Spinal cord (tissue), 10 donors: ENCODE measurements around the gene DHX34. TPM values are rescaled to one million over a fixed set of nuclear protein-coding genes. Genes with fewer than 3 reads are reported as not detected.
"Not testable (repeated sequence)": the region's sequence is repeated elsewhere in the genome, so short reads cannot be mapped to it uniquely, and the experiment has no call there.

ENCODE experiments used
- DNase-seq, 6 donors: peaks; one replicate each; pipeline versions ENCODE4 v3.0.0 to v3.0.0-alpha.2; 2013 to 2015; ENCODE audit warnings: low spot score in 6 of 6, low read depth in 4 of 6
- H3K27ac ChIP-seq: one replicate; pipeline ENCODE4 v1.5.1; 2013; ENCODE audit warnings: low read depth, low read length, control low read depth
- H3K27me3 ChIP-seq: one replicate; pipeline ENCODE4 v1.6.1; 2013; ENCODE audit warnings: low read length; ENCODE audit not compliant: control insufficient read depth, insufficient read depth
- H3K36me3 ChIP-seq: one replicate; pipeline ENCODE4 v1.6.1; 2013; ENCODE audit warnings: low read length; ENCODE audit not compliant: control insufficient read depth, insufficient read depth
- H3K4me1 ChIP-seq: one replicate; pipeline ENCODE4 v1.6.1; 2013; ENCODE audit warnings: low read length; ENCODE audit not compliant: control insufficient read depth, insufficient read depth
- H3K4me3 ChIP-seq: one replicate; pipeline ENCODE4 v1.5.1; 2013; ENCODE audit warnings: low read depth, low read length, control low read depth
- H3K9me3 ChIP-seq: one replicate; pipeline ENCODE4 v1.6.1; 2013; ENCODE audit warnings: low read length; ENCODE audit not compliant: control insufficient read depth, insufficient read depth
- WGBS: methylation state at CpG from one replicate; pipeline ENCODE4 v1.1.5; 2013; ENCODE audit warnings: missing lambda C conversion rate; ENCODE audit not compliant: insufficient coverage; 5-methylcytosine and 5-hydroxymethylcytosine counted together
- long read RNA-seq, 4 donors: transcript quantifications; one replicate each; lab custom pipeline, GENCODE V29; 2026
- polyA plus RNA-seq, 2 donors: library from polyadenylated mRNA; unstranded; fragments of 120-200 nt; gene quantifications; one replicate each; pipeline ENCODE4 v1.2.1, GENCODE V29; 2013; ENCODE audit not compliant: insufficient read length in 2 of 2
- total RNA-seq, 2 donors: library from RNA; depleted of rRNA in 1 of 2; stranded (reverse); fragments of 120-200 nt in 1 of 2; fragments of >200 nt in 1 of 2; gene quantifications; one replicate each; pipeline versions ENCODE4 v1.2.3 to v1.2.4, GENCODE V29; 2013 to 2014
- donor health status: healthy.

Gene DHX34, protein sequence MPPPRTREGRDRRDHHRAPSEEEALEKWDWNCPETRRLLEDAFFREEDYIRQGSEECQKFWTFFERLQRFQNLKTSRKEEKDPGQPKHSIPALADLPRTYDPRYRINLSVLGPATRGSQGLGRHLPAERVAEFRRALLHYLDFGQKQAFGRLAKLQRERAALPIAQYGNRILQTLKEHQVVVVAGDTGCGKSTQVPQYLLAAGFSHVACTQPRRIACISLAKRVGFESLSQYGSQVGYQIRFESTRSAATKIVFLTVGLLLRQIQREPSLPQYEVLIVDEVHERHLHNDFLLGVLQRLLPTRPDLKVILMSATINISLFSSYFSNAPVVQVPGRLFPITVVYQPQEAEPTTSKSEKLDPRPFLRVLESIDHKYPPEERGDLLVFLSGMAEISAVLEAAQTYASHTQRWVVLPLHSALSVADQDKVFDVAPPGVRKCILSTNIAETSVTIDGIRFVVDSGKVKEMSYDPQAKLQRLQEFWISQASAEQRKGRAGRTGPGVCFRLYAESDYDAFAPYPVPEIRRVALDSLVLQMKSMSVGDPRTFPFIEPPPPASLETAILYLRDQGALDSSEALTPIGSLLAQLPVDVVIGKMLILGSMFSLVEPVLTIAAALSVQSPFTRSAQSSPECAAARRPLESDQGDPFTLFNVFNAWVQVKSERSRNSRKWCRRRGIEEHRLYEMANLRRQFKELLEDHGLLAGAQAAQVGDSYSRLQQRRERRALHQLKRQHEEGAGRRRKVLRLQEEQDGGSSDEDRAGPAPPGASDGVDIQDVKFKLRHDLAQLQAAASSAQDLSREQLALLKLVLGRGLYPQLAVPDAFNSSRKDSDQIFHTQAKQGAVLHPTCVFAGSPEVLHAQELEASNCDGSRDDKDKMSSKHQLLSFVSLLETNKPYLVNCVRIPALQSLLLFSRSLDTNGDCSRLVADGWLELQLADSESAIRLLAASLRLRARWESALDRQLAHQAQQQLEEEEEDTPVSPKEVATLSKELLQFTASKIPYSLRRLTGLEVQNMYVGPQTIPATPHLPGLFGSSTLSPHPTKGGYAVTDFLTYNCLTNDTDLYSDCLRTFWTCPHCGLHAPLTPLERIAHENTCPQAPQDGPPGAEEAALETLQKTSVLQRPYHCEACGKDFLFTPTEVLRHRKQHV
- total RNA-seq (10 to 100 TPM in 1 of 2 donors, 1 to 10 TPM in 1; 7.1 to 11.1 TPM), polyA plus RNA-seq (10 to 100 TPM; 17.9 to 18.9 TPM)
- long read RNA-seq, donor 1, partial matches to known transcripts: 0 of 1 reads
- long read RNA-seq, donor 1, other reads (novel, unspliced or antisense): 0 of 1 reads
- long read RNA-seq, donor 2: 0 reads
- long read RNA-seq, donor 3, partial matches to known transcripts: 5 of 5 reads
- long read RNA-seq, donor 3, other reads (novel, unspliced or antisense): 0 of 5 reads
- long read RNA-seq, donor 4, partial matches to known transcripts: 5 of 5 reads
- long read RNA-seq, donor 4, other reads (novel, unspliced or antisense): 0 of 5 reads

GRCh38 chr19:47348819-47349795, at the start of gene DHX34:
Gene DHX34 (plus strand): TSS chr19:47349315. CDS start chr19:47353031, 3,716 bp downstream.
- peak; percentile 91 to 100 (median 97) for DNase-seq
- 2% methylated on average over 62 of the region's 63 CpGs for WGBS

GRCh38 chr19:47300867-47301266, 48.2 kb upstream of the DHX34 start:
- H3K4me1 ChIP-seq, H3K36me3 ChIP-seq, H3K9me3 ChIP-seq, H3K4me3 ChIP-seq, DNase-seq, H3K27ac ChIP-seq, H3K27me3 ChIP-seq: not testable (repeated sequence)
- 100% methylated on average over 4 of the region's 14 CpGs for WGBS

More at GRCh38 chr19:47348819-47349795, at the start of gene DHX34:
- Histone ChIP-seq H3K27ac (peak within 1 kb of the TSS; percentile 52), H3K27me3 (no peaks in the 10 kb centered on the region), H3K4me1 (peaks cover 24% of the 10 kb centered on the region), H3K9me3 (no peaks in the 10 kb centered on the region), H3K36me3 (peaks cover 24% of the 10 kb centered on the region), H3K4me3 (peak within 1 kb of the TSS; percentile 93)

GRCh38 chr19:47302249-47302648, 46.9 kb upstream of the DHX34 start:
- Histone ChIP-seq H3K9me3 (no peaks in the 10 kb centered on the region), H3K36me3 (no peaks in the 10 kb centered on the region), H3K27ac (no peak overlapping the region), H3K27me3 (no peaks in the 10 kb centered on the region), H3K4me1 (no peaks in the 10 kb centered on the region), H3K4me3 (no peak overlapping the region)
- no CpG with 5 or more reads among the region's 10 CpGs for WGBS
- DNase-seq: no peak

- Histone ChIP-seq H3K27me3 (peaks cover 1% of the 10 kb centered on the region), H3K36me3 (no peaks in the 10 kb centered on the region), H3K4me3 (no peak overlapping the region), H3K27ac (no peak overlapping the region), H3K4me1 (no peaks in the 10 kb centered on the region), H3K9me3 (no peaks in the 10 kb centered on the region)
- no peak for DNase-seq
- WGBS: 100% methylated on average over 1 of the region's 6 CpGs
Observed at GRCh38 chr19:47303966-47304365, 45.1 kb upstream of the DHX34 start.

- H3K27me3 ChIP-seq: peaks cover 4% of the 10 kb centered on the region
- H3K9me3 ChIP-seq: no peaks in the 10 kb centered on the region
- no peak overlapping the region for H3K4me3 ChIP-seq
- peak in 2 of 6 donors; percentile 17 to 38 for DNase-seq
- H3K27ac ChIP-seq: no peak overlapping the region
- no peaks in the 10 kb centered on the region for H3K36me3 ChIP-seq
- 12% methylated on average over 13 of the region's 14 CpGs for WGBS
- no peaks in the 10 kb centered on the region for H3K4me1 ChIP-seq
Observed at GRCh38 chr19:47305309-47305751, 43.8 kb upstream of the DHX34 start.

DNA sequence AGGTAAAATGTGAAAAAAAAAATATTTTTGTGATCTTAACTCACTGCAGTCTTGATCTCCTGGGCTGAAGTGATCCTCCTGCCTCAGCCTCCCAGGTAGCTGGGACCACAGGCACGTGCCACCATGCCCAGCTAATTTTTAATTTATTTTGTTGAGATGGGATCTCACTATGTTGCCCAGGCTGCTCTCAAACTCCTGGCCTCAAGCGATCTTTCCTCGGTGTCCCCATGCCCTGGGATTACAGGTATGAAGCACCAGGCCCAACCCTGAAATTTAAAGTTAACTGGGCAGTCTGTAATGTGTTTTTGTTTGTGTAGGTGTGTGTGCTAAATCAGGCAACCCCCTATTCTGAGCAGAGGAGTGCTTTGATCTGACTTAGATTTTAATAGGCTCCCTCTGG, 42.8 kb upstream of the DHX34 start:
- no peak for DNase-seq
- 88% methylated on average over 2 of the region's 3 CpGs for WGBS
- Histone ChIP-seq H3K4me1 (no peaks in the 10 kb centered on the region), H3K9me3 (no peaks in the 10 kb centered on the region), H3K27me3 (peaks cover 4% of the 10 kb centered on the region), H3K27ac (no peak overlapping the region), H3K36me3 (no peaks in the 10 kb centered on the region), H3K4me3 (no peak overlapping the region)

GRCh38 chr19:47309038-47309437, 40.1 kb upstream of the DHX34 start:
- Histone ChIP-seq H3K27me3 (peaks cover 4% of the 10 kb centered on the region), H3K36me3 (no peaks in the 10 kb centered on the region), H3K27ac (no peak overlapping the region), H3K4me1 (no peaks in the 10 kb centered on the region), H3K9me3 (no peaks in the 10 kb centered on the region), H3K4me3 (no peak overlapping the region)
- WGBS: 75% methylated on average over 7 of the region's 8 CpGs
- no peak for DNase-seq

DNA sequence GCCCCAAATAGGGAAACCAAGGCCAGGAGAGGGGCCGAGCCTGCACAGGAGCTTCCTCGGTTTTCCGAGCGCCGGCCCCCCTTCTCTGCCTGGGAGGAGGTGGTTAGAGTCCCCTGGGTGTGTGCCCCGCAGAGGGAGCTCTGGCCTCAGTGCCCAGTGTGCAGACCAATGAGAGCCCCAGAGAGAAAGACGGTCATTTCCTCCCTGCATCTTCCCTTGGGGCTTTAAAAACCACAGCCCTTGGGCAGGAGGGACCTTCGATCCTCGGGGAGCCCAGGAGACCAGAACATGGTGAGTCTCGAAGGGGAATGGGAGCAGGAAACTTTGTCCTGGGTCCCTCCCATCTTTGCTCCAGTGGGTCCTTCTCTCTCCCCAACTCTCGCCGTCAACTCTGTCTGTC, 39.5 kb upstream of the DHX34 start, which contains the start of gene C5AR1:
Gene C5AR1, plus strand, starts transcription at position 254 of the 400 bp plus-strand sequence. Its CDS starts 35 bp downstream, at position 289.
- Histone ChIP-seq H3K4me3 (no peak within 1 kb of the TSS), H3K4me1 (no peaks in the 10 kb centered on the region), H3K9me3 (no peaks in the 10 kb centered on the region), H3K36me3 (no peaks in the 10 kb centered on the region), H3K27me3 (peaks cover 4% of the 10 kb centered on the region), H3K27ac (no peak within 1 kb of the TSS)
- WGBS: 49% methylated on average over 10 of the region's 12 CpGs
- DNase-seq: no peak
